Germinal center (tissue), 1 donor: ENCODE data around the gene LRCH1.
"Not testable (repeated sequence)": the region's sequence is repeated elsewhere in the genome, so short reads cannot be mapped to it uniquely, and the experiment has no call there.

ENCODE experiments used
- DNase-seq: peaks from one replicate; pipeline ENCODE4 v3.0.0; 2012; ENCODE audit warnings: mixed read lengths, low spot score

Gene LRCH1

DNA sequence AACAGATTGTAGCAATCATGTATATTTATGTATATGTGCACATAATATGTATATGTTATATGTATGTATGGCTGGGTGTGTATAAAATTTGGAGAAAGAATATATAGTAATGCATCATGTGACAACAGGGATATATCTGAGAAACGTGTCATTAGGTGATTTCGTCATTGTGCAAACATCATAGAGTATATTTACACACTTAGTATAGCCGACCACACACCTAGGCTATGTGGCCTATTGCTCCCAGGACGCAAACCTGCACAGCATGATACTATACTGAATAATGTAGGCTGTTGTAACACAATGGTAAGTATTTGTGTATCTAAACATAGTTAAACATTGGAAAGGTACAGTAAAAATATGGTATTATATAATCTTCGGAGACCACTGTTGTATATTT, 200.2 kb downstream of the LRCH1 start:
- DNase-seq = no peak

DNA sequence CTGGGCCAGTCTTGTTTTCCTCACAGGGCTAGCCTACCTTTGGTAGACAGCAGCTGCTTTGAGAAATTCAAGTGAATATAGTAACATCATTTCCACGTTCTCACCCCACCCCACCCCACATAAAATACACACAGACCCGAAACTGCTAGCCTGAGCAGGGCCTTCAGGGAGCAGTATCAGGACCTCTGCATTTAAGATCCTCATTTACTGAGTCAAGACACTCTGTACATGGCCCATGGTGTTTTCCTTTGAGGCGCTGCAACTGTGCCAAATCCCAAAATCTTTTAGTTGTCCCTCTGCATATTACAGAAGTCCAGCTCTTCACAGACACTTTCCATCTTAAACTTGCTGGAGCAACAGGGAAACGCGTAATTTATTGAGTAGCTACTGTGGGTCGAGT, 200.9 kb downstream of the LRCH1 start:
- DNase-seq = no peak

DNA sequence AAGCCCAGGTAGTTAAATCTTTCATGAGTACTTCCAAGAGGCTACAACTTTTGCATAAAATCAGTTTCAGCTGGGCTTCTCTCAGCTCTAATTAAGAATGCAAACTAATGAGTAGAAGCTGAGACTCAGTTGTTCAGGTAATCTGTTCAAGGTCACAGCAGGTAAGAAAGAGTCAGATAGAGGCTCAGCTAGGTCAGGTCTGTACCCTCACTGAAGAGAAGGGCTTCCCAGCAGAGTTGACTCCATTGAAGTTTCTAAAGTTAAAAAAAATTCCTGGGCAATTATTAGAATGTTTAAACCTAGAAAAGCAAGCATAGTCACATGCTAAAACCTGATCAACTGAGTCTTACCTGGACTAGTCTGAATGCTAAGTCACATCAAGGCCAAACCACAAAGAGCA, 201.8 kb downstream of the LRCH1 start:
- no peak for DNase-seq

DNA sequence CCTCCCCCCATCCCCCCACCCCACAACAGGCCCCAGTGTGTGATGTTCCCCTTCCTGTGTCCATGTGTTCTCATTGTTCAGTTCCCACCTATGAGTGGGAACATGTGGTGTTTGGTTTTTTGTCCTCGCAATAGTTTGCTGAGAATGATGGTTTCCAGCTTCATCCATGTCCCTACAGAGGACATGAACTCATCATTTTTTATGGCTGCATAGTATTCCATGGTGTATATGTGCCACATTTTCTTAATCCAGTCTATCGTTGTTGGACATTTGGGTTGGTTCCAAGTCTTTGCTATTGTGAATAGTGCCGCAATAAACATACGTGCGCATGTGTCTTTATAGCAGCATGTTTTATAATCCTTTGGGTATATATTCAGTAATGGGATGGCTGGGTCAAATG, 202.5 kb downstream of the LRCH1 start:
- DNase-seq = not testable (repeated sequence)

DNA sequence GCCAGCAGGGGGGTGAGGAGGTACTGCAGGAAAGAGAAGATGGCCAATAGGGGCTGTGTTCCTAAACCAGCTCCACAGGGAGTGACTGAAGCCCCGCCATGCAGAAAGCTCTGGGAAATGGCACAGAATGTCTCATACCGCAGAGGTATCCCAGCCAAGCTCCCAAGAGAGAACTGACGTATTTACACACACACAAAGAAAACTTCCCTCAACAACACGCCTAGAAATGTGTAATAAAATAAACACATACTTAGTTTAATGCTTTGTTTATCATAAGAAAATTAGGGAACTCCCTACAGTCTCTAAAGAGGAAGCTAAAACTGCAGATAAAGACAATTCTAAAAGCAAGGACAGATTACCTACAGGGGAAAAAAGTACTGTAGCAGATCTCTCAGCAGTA, 204.0 kb downstream of the LRCH1 start:
- DNase-seq = no peak

DNA sequence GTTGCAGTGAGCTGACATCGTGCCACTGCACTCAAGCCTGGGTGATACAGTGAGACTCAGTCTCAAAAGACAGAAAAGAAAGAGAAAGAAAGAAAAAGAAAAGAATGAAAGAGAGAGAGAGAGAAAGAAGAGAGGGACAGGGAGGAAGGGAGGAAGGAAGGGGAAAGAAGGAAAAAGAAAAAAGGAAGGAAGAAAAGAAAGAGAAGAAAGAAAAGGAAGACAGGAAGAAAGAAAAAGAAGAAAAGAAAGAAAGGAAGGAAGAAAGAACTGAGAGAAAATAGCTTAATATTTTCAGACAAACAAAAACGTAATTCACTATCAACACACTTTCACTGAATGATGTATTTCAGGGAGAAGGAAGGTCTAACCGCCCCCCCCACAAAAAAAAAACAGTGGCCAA, 204.7 kb downstream of the LRCH1 start:
- DNase-seq = no peak

DNA sequence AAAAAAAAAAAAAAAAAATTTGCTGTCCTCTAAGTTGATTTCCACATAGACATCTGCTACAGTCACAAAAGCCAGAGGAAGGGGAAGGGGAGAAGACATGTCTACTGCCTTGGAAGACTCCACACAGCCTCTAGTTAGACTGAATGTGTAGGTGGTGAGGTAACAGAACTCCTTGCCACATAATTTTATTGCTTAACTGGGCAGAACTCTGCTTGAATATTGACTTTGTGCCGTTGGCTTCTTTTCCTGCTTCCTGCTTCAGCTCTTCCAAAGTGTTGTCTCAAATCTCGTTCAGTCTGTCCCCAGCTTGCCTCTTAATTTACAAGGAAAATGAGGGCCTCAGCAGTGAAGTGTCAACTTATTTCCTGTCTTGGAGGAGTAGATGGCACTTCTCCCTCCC, 206.9 kb downstream of the LRCH1 start:
- DNase-seq = no peak

DNA sequence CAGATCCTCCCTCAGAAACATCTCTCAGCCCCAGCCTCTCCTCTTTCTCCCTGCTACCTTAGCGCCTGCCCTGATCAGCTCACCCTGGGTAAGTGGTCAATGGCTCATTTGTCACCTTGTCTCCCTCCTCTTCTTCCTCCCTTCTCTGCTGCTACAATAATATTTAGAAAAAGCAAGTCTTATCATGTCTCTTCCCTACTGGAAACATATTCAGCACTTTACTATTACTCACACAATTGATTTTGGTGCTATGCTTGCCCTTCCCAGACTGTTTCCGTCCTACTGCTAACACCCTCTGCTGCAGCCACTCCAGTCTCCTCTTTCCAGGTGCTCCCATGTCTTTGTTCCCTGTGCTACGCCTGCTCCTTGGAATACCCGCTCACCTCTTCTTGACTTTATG, 208.2 kb downstream of the LRCH1 start:
- DNase-seq = no peak

DNA sequence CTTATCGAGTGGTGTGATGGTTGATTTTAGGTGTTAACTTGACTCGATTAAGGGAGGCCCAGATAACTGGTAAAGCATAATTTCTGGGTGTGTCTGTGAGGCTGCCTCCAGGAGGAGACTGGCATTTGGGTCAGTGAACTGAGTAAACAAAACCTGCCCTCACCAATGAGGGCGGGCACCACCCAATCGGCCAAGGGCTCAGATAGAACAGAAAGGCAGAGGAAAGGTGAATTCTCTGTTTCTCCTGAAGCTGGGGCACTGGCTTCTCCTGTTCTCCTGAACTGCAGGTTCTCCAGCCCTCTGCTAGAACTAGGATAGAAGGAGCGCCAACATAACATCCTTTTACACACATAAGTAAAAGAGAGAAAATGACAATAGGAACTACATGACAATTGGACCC, 208.9 kb downstream of the LRCH1 start:
- DNase-seq = no peak

DNA sequence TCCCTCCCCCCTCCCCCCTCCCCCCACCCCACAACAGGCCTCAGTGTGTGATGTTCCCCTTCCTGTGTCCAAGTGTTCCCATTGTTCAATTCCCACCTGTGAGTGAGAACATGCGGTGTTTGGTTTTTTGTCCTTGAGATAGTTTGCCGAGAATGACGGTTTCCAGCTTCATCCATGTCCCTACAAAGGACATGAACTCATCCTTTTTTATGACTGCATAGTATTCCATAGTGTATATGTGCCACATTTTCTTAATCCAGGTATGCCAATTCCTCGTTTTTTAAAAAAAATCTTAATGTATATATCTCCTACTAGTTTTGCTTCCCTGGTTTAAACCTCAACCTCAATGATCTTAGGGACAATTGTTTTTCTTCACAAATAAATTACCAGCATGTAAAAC, 217.0 kb downstream of the LRCH1 start:
- not testable (repeated sequence) for DNase-seq

DNA sequence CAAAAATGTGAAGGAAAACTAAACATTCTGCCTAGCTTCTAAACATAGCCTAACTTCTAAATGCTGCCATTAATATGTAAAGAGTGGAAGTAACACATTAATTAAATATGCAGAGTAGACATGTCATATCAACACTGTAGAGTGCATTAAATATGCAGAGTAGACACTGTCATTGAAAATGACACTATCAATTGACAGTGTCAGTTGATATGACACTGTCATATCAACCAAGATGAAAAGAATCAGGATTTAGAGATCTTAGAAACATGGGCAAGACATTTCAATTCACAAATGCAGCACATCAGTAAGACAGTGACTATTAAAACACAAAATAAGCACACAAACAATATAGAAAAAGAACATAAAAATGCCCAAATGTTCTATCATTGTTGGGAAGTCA, 218.7 kb downstream of the LRCH1 start:
- DNase-seq = no peak

DNA sequence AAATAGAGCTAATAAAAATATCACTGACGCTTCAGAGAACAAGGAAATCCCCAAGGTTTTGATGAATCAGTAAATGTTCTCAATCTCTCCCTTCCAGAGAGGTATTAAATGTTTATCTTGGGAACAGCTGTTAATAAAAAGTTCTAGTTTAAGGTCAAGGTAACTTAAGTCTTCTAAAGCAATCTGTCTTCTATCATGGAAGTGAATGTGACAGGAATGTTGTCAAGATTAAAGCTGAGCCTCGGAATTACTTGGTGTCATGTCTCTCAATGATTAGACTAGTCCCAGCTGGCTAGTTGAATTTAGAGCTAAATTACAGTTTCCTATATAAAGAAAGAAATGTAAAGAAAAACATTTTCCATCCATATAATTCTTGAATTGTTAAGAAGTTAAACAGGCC, 220.6 kb downstream of the LRCH1 start:
- no peak for DNase-seq

DNA sequence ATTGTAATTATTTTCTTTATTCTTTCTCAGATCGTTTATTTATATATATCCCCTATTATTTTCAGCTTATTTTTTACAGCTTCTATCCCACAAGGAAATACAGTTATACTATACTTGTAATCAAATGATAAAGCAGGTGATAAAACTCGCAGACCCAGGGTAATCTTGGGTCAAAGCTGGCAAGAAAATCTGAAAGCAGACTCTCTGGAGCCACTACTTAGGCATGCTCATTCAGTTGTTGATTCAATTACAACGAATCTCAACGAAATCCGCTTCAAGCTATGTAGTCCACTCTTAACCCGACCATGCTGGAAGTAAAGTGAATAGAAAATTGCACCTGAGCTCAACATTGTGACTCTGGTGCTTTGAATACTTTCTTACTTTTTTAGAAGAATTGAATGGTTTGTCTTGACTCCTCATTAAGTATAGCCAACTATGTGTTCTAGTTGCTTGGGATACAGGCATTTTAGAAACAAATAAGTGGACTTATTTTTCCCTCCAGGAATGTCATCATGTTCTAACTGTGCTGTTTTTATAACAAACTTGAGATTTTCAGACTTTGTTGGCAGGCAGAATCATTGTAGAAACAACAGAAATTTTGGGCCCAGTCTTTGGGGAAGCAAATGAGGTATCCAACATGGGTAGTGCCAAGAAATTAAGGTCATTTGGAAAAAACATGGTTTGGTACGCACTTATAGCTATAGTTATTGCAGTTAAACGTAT, 222.6 kb downstream of the LRCH1 start:
- no peak for DNase-seq

DNA sequence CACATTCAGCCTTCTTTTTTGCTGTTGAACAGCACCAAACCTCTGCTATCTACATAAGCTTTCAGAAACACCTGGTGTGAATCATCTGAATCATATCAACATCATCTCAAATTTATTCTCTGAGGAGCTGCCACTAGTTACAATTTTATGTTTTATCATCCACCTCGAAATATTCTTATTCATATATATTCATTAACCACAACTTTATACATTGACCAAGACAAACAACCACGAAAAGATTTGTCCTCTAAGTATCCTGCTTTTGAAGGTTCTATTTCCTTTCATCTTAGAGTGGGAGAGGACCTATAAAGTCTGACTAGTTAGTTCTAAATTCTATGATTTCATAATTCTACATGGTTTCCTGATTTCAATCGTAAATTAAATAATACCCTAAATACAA, 225.1 kb downstream of the LRCH1 start:
- DNase-seq = no peak

DNA sequence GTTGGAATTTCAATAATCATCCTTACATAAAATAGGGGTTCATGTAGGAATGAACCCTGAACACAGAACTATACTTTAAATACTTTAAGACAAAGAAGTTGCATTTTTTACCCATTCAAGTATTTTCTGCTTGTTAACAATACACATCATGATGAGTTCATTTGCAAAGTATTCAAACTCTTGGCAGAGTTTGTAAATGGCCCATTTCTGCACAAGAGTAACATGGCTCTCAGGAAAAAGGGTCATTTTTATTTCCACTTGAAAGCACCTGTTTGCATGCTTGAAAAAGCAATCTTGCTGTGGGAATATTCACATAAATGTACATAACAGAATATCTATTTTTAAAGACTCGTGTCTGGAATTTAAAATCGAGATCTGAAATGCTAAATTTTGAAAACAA, 225.9 kb downstream of the LRCH1 start:
- no peak for DNase-seq

DNA sequence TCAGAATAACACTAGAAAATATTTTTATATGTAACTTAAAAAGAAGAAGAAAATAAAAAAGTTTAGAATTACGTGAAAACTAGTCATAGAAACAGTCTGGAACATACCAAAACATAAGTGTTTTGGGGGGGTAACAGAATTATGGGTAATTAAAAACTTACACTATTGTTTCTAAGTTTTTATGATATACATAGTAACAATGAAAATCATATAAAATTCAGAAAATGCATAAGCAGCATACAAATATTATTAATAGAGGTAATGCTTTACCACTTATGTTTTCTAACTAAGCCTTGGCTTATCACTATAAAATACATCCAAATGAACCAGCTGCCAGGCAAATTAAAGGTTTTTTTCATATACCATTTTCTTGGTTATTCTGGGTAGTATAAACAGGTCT, 229.1 kb downstream of the LRCH1 start:
- no peak for DNase-seq

DNA sequence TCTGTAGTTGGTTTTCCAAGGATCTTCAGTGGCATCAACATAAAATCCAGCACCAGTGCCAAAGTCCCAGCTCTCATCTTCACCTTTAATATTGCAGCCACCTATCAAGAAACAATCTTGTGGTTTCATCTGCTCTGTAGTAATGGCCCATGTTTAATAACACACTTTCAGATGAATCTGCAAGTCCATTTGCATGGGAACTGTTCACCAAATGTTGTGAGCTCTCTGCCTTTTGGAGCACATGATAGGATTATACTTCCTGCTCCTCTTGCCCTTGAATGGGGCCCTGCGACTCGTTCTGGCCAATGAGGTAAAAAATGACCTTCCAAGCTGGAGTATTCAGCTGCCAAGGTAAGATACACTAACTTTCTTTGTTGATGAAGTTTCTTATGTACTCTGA, 229.7 kb downstream of the LRCH1 start:
- DNase-seq = no peak

DNA sequence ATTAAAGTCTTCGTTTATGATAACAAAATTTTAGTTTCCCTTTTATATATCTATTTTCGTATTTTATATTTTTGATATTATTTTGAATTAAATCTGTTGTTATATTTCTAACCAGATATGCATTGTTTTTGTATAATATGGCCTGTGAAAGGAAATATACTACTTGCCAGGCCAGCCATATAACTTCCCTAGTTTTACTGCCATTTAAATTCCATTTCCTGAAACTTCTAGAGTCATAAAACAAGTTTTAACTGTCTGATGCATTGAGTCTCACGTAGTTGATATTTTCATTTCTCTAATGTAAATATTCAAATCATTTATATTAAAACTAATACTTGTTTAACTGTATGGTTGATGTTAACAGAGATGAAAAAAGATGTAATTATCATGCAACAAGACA, 230.5 kb downstream of the LRCH1 start:
- DNase-seq = no peak

DNA sequence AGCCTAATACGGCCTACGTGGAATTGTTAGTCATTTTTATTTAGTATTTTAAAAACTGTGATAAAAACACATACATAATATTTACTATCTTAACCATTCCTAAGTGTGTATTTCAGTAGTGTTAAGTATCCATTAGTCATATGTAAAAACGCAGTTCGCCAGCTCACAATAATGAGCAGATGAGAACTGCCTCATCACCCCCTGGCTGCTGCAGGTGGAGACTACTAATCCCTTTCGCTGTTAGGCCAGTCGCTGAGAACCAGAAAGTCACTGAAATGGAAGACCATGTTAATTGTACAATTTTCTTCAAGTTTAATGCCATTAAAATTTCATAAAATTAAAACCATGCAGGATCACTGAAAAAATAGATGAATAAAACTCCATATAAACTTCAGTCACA, 242.4 kb downstream of the LRCH1 start:
- DNase-seq = no peak

DNA sequence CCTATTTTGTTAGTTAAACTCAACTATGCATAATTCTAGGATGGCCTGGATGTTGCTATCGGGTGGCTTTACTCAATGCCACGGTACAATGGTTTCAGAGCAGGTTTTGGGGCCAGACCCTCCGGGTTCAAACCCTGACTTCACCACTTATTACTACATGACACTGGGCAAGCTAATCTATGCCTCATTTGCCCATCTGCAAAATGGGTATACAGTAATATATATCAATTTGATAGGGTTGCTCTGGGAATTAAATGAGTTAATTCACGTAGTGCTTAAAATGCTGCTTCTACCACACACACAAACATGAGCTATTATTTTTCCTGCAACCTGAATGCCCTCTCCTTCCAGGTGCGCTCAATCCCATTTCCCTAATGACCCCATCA, 243.2 kb downstream of the LRCH1 start:
- no peak for DNase-seq

DNA sequence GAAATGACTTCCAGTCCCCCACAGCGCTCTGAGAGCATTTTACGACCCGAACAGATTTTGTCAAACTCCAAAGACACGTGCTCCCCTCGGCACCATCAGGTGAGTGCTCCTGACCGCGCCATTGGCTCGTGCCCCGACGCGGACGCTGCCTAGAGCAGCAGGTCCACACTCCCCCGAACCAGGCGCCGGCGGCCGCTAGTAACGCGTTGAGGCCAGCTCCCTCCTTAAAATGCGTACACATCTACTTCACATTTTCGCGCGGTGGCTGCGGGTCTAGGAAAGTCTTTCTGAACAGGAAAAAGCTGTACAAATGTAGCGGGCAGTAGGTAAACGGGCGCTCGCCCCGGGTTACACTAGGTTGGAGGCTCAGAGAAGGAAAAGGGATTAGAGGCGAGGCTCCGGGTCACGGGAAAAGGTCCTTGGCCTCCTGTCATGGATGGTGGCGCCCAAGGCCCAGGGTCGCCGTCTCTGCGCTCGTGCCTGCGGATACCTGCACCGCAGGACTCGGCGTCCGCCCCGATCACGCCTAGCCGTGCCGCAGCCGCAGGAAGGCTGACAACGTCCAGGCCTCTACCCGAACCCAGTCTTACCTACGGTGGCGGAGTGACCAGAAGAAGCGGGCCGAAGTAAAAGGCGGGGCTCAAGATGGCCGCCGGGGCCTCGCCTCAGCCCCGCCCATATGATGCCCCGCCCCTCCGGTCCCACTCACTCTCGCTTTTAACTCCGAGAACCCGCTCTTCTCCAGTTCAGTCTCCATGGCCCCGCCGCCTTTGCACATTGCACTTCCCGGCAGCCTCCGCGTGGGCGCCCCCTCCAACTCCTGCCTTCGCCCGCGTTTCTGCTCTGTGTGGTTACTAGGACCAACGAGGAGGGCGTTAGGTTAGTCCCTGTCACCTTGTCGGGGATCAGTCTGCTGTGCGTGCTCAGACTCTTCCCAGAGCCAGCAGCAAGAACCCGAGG, 243.8 kb downstream of the LRCH1 start, which contains the start of gene ESD:
TSS of gene ESD (minus strand) at position 647 of the 960 bp plus-strand sequence. CDS start 5,748 bp downstream, outside the sequence.
- DNase-seq = peak; percentile 91

DNA sequence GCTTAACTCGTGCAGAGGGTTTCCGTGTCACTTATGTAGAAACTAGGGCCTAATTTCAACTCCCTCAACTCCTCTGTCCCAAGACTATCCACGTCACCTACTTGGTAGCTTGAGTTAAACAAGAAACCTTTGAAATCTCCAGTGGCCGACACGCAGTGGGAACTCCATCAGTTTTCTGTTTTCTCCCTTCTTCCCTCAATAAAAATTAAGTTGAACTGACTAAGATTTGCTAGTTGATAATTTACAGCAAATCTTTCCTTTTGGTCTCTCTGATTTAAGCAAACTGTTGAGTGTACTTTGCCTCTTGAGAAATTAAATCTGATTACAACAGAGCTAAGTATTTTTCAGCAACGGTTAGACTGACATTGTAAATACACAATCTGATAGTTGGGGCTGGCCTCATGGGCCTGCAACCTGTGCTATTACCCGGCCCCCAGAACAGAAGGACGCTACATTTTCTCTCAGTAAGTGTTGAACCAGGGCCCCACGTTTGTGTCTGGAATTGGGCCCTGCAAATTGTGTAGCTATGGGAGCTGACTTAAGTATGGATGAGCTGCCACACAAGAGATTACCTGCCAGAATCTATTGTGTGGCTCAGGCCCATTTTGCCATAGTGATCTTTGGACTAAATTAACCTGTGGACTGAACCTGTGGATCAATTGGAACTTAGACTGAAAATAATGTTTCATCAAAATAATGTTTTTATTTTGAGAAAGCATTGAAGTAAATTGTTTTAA, 244.7 kb downstream of the LRCH1 start:
- no peak for DNase-seq

DNA sequence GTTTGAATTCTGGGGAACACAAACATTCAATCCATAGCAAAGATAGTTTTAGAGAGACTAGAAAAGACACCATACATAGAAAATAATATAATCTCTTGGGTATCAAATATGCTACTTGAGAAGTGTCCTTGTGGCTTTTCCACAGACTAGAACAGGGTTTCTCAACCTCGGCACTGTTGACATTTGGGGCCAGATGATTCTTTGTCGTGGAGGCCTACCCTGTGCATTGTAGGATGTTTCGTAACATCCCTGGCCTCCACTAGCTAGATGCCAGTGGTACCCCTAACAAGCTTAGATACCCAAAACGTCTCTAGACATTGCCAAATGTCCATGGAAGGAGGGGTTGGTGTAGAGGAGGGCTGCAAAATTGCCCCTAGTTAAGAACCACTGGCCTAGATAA, 246.2 kb downstream of the LRCH1 start:
- no peak for DNase-seq
